Testis (tissue), 3 donors: Measurements from ENCODE around the gene SEMA5A. TPM values are rescaled to one million over a fixed set of nuclear protein-coding genes. Genes with fewer than 3 reads are reported as not detected.

Experiments used
- DNase-seq: peaks from one replicate; pipeline ENCODE4 v3.0.0-alpha.2; 2019
- H3K27ac ChIP-seq, 2 donors: fragments of 200-600 bp; sonication (generic); one replicate each; pipeline ENCODE4 v1.5.1; 2019
- H3K27me3 ChIP-seq: fragments of 200-600 bp; sonication (generic); one replicate; pipeline ENCODE4 v1.5.1; 2019
- H3K36me3 ChIP-seq: fragments of 200-600 bp; sonication (generic); one replicate; pipeline ENCODE4 v1.5.1; 2017; ENCODE audit warnings: low read depth; ENCODE audit errors: missing control alignments
- H3K4me1 ChIP-seq: fragments of 200-600 bp; sonication (generic); one replicate; pipeline ENCODE4 v1.5.1; 2019
- H3K4me3 ChIP-seq, 2 donors: fragments of 200-600 bp; sonication (generic); one replicate each; pipeline ENCODE4 v1.5.1; 2017 to 2019
- H3K9me3 ChIP-seq: fragments of 200-600 bp; sonication (generic); one replicate; pipeline ENCODE4 v1.5.1; 2017
- CTCF ChIP-seq, 3 experiments: fragments of 450-650 bp in 2 of 3; fragments of 200-600 bp in 1 of 3; sonication (generic) in 1 of 3; IDR thresholded peaks; one replicate each; pipeline ENCODE4 v1.5.1; 2016 to 2019; ENCODE audit warnings: antibody characterized with exemption in 3 of 3, mild to moderate bottlenecking in 2 of 3, moderate library complexity in 1 of 3
- POLR2A ChIP-seq: fragments of 450-650 bp; IDR thresholded peaks from one replicate; pipeline ENCODE4 v1.6.1; 2017; ENCODE audit warnings: antibody characterized with exemption, mild to moderate bottlenecking, moderate library complexity
- WGBS, 2 donors: methylation state at CpG; one replicate each; pipeline ENCODE4 v1.1.5; 2018; 5-methylcytosine and 5-hydroxymethylcytosine counted together
- intact Hi-C: fragments of 100-400 bp; cut with DNase I; formaldehyde crosslinking; loops from one replicate; pipeline ENCODE4 v1.15.1; 2023; ENCODE audit warnings: low total_unique reads
- polyA plus RNA-seq: library from polyadenylated mRNA; stranded (reverse); fragments of 350-450 nt; fragmentation: Illumina TruSeq; extraction: RNeasy Lipid Tissue Mini Kit (QIAGEN cat#74804); gene quantifications from one replicate; pipeline ENCODE4 v1.2.3, GENCODE V29; 2014; ENCODE audit warnings: low read depth, low replicate concordance; ENCODE audit not compliant: insufficient read depth
- total RNA-seq, 2 donors: library from RNA; depleted of rRNA; stranded (reverse); fragments of >200 nt; gene quantifications; one replicate each; pipeline ENCODE4 v1.2.3, GENCODE V29; 2016

SEMA5A gene
- total and polyA plus RNA-seq, 3 donors from 2014 or later = 3.4 to 12.8 (median 5.4) TPM

- WGBS, 2 donors = 38 to 46% methylated on average over 3 of the region's 3 CpGs
- no peak for TF ChIP-seq POLR2A
- no peak for TF ChIP-seq CTCF (IDR thresholded peaks at IDR 0.05)
- DNase-seq = no peak
- H3K36me3 ChIP-seq = no peaks in the 10 kb centered on the region
- H3K4me1 ChIP-seq = peaks cover 5% of the 10 kb centered on the region
- H3K27me3 ChIP-seq = no peaks in the 10 kb centered on the region
- no peak overlapping the region for H3K27ac ChIP-seq
- intact Hi-C loops = no loop called here
- H3K9me3 ChIP-seq = no peaks in the 10 kb centered on the region
- no peak overlapping the region for H3K4me3 ChIP-seq
Measured at GRCh38 chr5:9316041-9316440, 229.8 kb downstream of the SEMA5A start.

GRCh38 chr5:9314558-9314957, 231.3 kb downstream of the SEMA5A start:
- Histone ChIP-seq H3K4me1 (peaks cover 5% of the 10 kb centered on the region), H3K27ac (no peak overlapping the region), H3K9me3 (no peaks in the 10 kb centered on the region), H3K27me3 (no peaks in the 10 kb centered on the region), H3K4me3 (no peak overlapping the region), H3K36me3 (no peaks in the 10 kb centered on the region)
- 88 to 90% methylated on average over 6 of the region's 6 CpGs for WGBS, 2 donors
- intact Hi-C loops = no loop called here
- no peak for DNase-seq
- TF ChIP-seq POLR2A (no peak), CTCF (IDR thresholded peaks at IDR 0.05) (no peak)

GRCh38 chr5:9313751-9314150, 232.1 kb downstream of the SEMA5A start:
- peaks cover 5% of the 10 kb centered on the region for H3K4me1 ChIP-seq
- DNase-seq = no peak
- H3K27ac ChIP-seq = no peak overlapping the region
- no peaks in the 10 kb centered on the region for H3K36me3 ChIP-seq
- no peaks in the 10 kb centered on the region for H3K27me3 ChIP-seq
- H3K4me3 ChIP-seq = no peak overlapping the region
- TF ChIP-seq POLR2A = no peak
- H3K9me3 ChIP-seq = no peaks in the 10 kb centered on the region
- intact Hi-C loops = no loop called here

- no peak for DNase-seq
- TF ChIP-seq CTCF (IDR thresholded peaks at IDR 0.05) (no peak), POLR2A (no peak)
- intact Hi-C loops = no loop called here
Measured at GRCh38 chr5:9307150-9307549, 238.7 kb downstream of the SEMA5A start.

GRCh38 chr5:9302218-9302617, 243.7 kb downstream of the SEMA5A start:
- no peak for TF ChIP-seq POLR2A
- TF ChIP-seq CTCF (IDR thresholded peaks at IDR 0.05) = no peak
- no peaks in the 10 kb centered on the region for H3K9me3 ChIP-seq
- no peaks in the 10 kb centered on the region for H3K4me1 ChIP-seq
- no peak for DNase-seq
- 85 to 93% methylated on average over 2 of the region's 2 CpGs for WGBS, 2 donors
- H3K27me3 ChIP-seq = no peaks in the 10 kb centered on the region
- H3K27ac ChIP-seq = no peak overlapping the region
- no peak overlapping the region for H3K4me3 ChIP-seq
- intact Hi-C loops = no loop called here
- no peaks in the 10 kb centered on the region for H3K36me3 ChIP-seq

More at GRCh38 chr5:9307150-9307549, 238.7 kb downstream of the SEMA5A start:
- no peaks in the 10 kb centered on the region for H3K4me1 ChIP-seq
- no peak overlapping the region for H3K4me3 ChIP-seq
- H3K27me3 ChIP-seq = no peaks in the 10 kb centered on the region
- H3K9me3 ChIP-seq = no peaks in the 10 kb centered on the region
- no peaks in the 10 kb centered on the region for H3K36me3 ChIP-seq
- H3K27ac ChIP-seq = no peak overlapping the region
